Measurements from ENCODE around the gene PCDHB4.
"Not testable (repeated sequence)": the region's sequence is repeated elsewhere in the genome, so short reads cannot be mapped to it uniquely, and the experiment has no call there.

The PCDHB4 gene

DNA sequence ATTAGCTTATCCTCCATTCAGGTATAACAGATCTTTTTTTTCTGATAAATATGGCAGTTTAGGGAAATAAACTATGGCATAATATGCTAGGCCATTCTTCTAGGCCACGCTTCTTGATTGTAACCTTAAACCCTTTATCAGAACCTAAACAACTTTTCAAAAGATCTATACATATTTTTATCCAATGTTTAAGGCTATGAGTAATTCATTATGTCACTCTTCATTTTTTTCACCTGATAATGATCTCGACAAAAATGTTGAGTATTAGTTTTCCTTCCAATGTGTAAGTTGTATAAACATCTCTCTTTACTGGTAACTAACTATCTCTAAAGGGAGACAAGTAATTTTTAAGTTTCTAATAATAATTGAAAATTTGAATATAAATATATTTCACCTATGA lies 2.4 kb upstream of the PCDHB4 start:
- no peaks in the 10 kb centered on the region for H3K27me3 ChIP-seq
- H3K4me1 ChIP-seq = no peaks in the 10 kb centered on the region
- no peaks in the 10 kb centered on the region for H3K36me3 ChIP-seq
- intact Hi-C loops (cut with DNase I; ENCODE audit: low total_unique reads) = no loop called here
- H3K27ac ChIP-seq = no peak overlapping the region
- no peak for TF ChIP-seq CTCF (IDR thresholded peaks at IDR 0.05)
- peaks cover 0 to 59% (median 30%) of the 10 kb centered on the region in 3 donors for H3K9me3 ChIP-seq
- H3K4me3 ChIP-seq = no peak overlapping the region
- DNase-seq = no peak

DNA sequence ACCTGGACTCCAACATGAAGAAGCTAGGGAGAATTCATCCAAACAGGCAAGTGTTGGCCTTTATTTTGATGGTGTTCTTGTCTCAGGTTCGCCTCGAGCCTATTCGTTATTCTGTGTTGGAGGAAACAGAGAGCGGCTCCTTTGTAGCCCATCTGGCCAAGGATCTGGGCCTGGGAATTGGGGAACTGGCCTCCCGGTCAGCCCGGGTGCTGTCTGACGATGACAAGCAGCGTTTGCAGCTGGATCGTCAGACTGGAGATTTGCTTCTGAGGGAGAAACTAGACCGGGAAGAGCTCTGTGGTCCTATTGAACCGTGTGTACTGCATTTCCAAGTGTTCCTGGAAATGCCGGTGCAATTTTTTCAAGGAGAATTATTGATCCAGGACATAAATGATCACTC lies 367 bp downstream of the PCDHB4 start:
- no peak for DNase-seq
- no peak overlapping the region for H3K27ac ChIP-seq

GRCh38 chr5:141123396-141124135 lies 1.9 kb downstream of the PCDHB4 start:
- intact Hi-C loops (cut with DNase I; ENCODE audit: low total_unique reads); H3K36me3 ChIP-seq; H3K4me3 ChIP-seq; DNase-seq; H3K27me3 ChIP-seq; H3K27ac ChIP-seq; H3K4me1 ChIP-seq: not testable (repeated sequence)
- peaks cover 0 to 58% (median 23%) of the 10 kb centered on the region in 3 donors for H3K9me3 ChIP-seq

More for the DNA sequence above, 367 bp downstream of the PCDHB4 start:
- H3K4me3 ChIP-seq = peak overlapping the region; percentile 32 to 41
- no peaks in the 10 kb centered on the region for H3K4me1 ChIP-seq
- H3K27me3 ChIP-seq = no peaks in the 10 kb centered on the region
- no peak for TF ChIP-seq CTCF (IDR thresholded peaks at IDR 0.05)
- intact Hi-C loops (cut with DNase I; ENCODE audit: low total_unique reads) = no loop called here
- H3K9me3 ChIP-seq = peaks cover 0 to 55% (median 25%) of the 10 kb centered on the region in 3 donors
- peaks cover 0 to 9% (median 4%) of the 10 kb centered on the region in 3 donors for H3K36me3 ChIP-seq

GRCh38 chr5:141127305-141127704 lies 5.7 kb downstream of the PCDHB4 start:
- TF ChIP-seq CTCF (IDR thresholded peaks at IDR 0.05) = no peak
- intact Hi-C loops (cut with DNase I; ENCODE audit: low total_unique reads) = no loop called here
- no peak overlapping the region for H3K4me3 ChIP-seq
- peaks cover 0 to 9% (median 4%) of the 10 kb centered on the region in 3 donors for H3K36me3 ChIP-seq
- H3K27ac ChIP-seq = no peak overlapping the region
- DNase-seq = no peak
- peaks cover 0 to 60% (median 18%) of the 10 kb centered on the region in 3 donors for H3K9me3 ChIP-seq
- no peaks in the 10 kb centered on the region for H3K4me1 ChIP-seq
- no peaks in the 10 kb centered on the region for H3K27me3 ChIP-seq

GRCh38 chr5:141135030-141135717 lies 13.6 kb downstream of the PCDHB4 start, which contains the start of gene PCDHB5:
PCDHB5 (plus strand) TSS chr5:141135206; CDS start chr5:141135435, 229 bp downstream.
- DNase-seq = no peak
- Histone ChIP-seq H3K4me3 (peak within 1 kb of the TSS; percentile 34 to 45), H3K4me1 (no peaks in the 10 kb centered on the region), H3K36me3 (peaks cover 0 to 10% (median 1%) of the 10 kb centered on the region in 3 donors), H3K27ac (no peak within 1 kb of the TSS), H3K9me3 (peaks cover 5 to 78% (median 64%) of the 10 kb centered on the region in 3 donors), H3K27me3 (no peaks in the 10 kb centered on the region)
- peak in 1 of 2 experiments; percentile 20 for TF ChIP-seq CTCF (IDR thresholded peaks at IDR 0.05)
- intact Hi-C loops (cut with DNase I; ENCODE audit: low total_unique reads) = no loop called here

DNA sequence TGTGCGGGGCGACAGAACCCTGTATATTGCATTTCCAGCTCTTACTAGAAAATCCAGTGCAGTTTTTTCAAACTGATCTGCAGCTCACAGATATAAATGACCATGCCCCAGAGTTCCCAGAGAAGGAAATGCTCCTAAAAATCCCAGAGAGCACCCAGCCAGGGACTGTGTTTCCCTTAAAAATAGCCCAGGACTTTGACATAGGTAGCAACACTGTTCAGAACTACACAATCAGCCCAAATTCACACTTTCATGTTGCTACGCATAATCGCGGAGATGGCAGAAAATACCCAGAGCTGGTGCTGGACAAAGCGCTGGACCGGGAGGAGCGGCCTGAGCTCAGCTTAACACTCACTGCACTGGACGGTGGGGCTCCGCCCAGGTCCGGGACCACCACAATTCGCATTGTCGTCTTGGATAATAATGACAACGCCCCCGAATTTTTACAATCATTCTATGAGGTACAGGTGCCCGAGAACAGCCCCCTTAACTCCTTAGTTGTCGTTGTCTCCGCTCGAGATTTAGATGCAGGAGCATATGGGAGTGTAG lies 14.2 kb downstream of the PCDHB4 start:
- H3K9me3 ChIP-seq = peaks cover 5 to 75% (median 64%) of the 10 kb centered on the region in 3 donors
- intact Hi-C loops (cut with DNase I; ENCODE audit: low total_unique reads) = no loop called here
- no peaks in the 10 kb centered on the region for H3K27me3 ChIP-seq
- DNase-seq = no peak
- peaks cover 0 to 10% (median 7%) of the 10 kb centered on the region in 3 donors for H3K36me3 ChIP-seq
- no peaks in the 10 kb centered on the region for H3K4me1 ChIP-seq
- H3K4me3 ChIP-seq = peak overlapping the region; percentile 34 to 45
- no peak for TF ChIP-seq CTCF (IDR thresholded peaks at IDR 0.05)
- no peak overlapping the region for H3K27ac ChIP-seq

DNA sequence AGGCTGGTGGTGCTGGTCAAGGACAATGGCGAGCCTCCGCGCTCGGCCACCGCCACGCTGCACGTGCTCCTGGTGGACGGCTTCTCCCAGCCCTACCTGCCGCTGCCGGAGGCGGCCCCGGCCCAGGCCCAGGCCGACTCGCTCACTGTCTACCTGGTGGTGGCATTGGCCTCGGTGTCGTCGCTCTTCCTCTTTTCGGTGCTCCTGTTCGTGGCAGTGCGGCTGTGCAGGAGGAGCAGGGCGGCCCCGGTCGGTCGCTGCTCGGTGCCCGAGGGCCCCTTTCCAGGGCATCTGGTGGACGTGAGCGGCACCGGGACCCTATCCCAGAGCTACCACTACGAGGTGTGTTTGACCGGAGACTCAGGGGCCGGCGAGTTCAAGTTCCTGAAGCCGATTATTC lies 15.7 kb downstream of the PCDHB4 start:
- intact Hi-C loops (cut with DNase I; ENCODE audit: low total_unique reads); H3K4me1 ChIP-seq; DNase-seq; H3K4me3 ChIP-seq; H3K27ac ChIP-seq; H3K27me3 ChIP-seq; H3K36me3 ChIP-seq: not testable (repeated sequence)
- H3K9me3 ChIP-seq = peaks cover 5 to 77% (median 64%) of the 10 kb centered on the region in 3 donors

Measured in tibial artery (tissue), 4 donors.